ENCODE measurements around the gene S100A2. TPM values are rescaled to one million over a fixed set of nuclear protein-coding genes. Genes with fewer than 3 reads are reported as not detected.

The S100A2 gene
- total and polyA plus RNA-seq, 4 donors, result 1.1 to 261 (median 54.8) TPM

GRCh38 chr1:153550827-153551500 lies 14.7 kb downstream of the S100A2 start:
- H3K9ac ChIP-seq (ENCODE audit: insufficient read depth in 1 of 2, low read length in 2 of 2), result no peak overlapping the region
- DNase-seq (no peak), ATAC-seq (ENCODE audit: insufficient read depth, low FRiP score) (no peak)
- no peaks in the 10 kb centered on the region for H3K27me3 ChIP-seq (ENCODE audit: control insufficient read depth in 3 of 3, insufficient read depth in 3 of 3, low read length in 2 of 3)
- no peaks in the 10 kb centered on the region for H3K9me3 ChIP-seq (ENCODE audit: control insufficient read depth in 4 of 4, insufficient read depth in 3 of 4, low read length in 3 of 4)
- peaks cover 0 to 52% (median 3%) of the 10 kb centered on the region in 5 donors for H3K4me1 ChIP-seq (ENCODE audit: control insufficient read depth in 5 of 5, insufficient read depth in 5 of 5, low read length in 5 of 5)
- WGBS, 2 donors, result 61 to 68% methylated on average over 10 of the region's 10 CpGs
- no peak for TF ChIP-seq CTCF (IDR thresholded peaks at IDR 0.05; ENCODE audit: control extremely low read depth, extremely low read depth)
- no peak overlapping the region for H3K4me3 ChIP-seq
- peak overlapping the region in 1 of 2 donors; percentile 15 for H3K27ac ChIP-seq (ENCODE audit: low read depth in 1 of 2, low read length in 1 of 2)
- H3K36me3 ChIP-seq (ENCODE audit: control insufficient read depth in 4 of 4, insufficient read depth in 4 of 4, low read length in 4 of 4), result no peaks in the 10 kb centered on the region

- Histone ChIP-seq H3K4me1 (ENCODE audit: control insufficient read depth in 5 of 5, insufficient read depth in 5 of 5, low read length in 5 of 5) (peaks cover 3 to 58% (median 7%) of the 10 kb centered on the region in 5 donors), H3K27ac (ENCODE audit: low read depth in 1 of 2, low read length in 1 of 2) (peak overlapping the region in 1 of 2 donors; percentile 74), H3K9me3 (ENCODE audit: control insufficient read depth in 4 of 4, insufficient read depth in 3 of 4, low read length in 3 of 4) (no peaks in the 10 kb centered on the region), H3K9ac (ENCODE audit: insufficient read depth in 1 of 2, low read length in 2 of 2) (no peak overlapping the region), H3K36me3 (ENCODE audit: control insufficient read depth in 4 of 4, insufficient read depth in 4 of 4, low read length in 4 of 4) (no peaks in the 10 kb centered on the region), H3K4me3 (no peak overlapping the region), H3K27me3 (ENCODE audit: control insufficient read depth in 3 of 3, insufficient read depth in 3 of 3, low read length in 2 of 3) (no peaks in the 10 kb centered on the region)
- 87 to 95% methylated on average over 4 of the region's 4 CpGs for WGBS, 2 donors
- DNase-seq, result no peak
- no peak for TF ChIP-seq CTCF (IDR thresholded peaks at IDR 0.05; ENCODE audit: control extremely low read depth, extremely low read depth)
- ATAC-seq (ENCODE audit: insufficient read depth, low FRiP score), result no peak
Measured at GRCh38 chr1:153550398-153550758, 15.3 kb downstream of the S100A2 start.

- H3K4me1 ChIP-seq (ENCODE audit: control insufficient read depth in 5 of 5, insufficient read depth in 5 of 5, low read length in 5 of 5), result peaks cover 3 to 63% (median 12%) of the 10 kb centered on the region in 5 donors
- ATAC-seq (ENCODE audit: insufficient read depth, low FRiP score) (no peak), DNase-seq (no peak)
- no peaks in the 10 kb centered on the region for H3K36me3 ChIP-seq (ENCODE audit: control insufficient read depth in 4 of 4, insufficient read depth in 4 of 4, low read length in 4 of 4)
- peak overlapping the region in 1 of 2 donors; percentile 74 for H3K27ac ChIP-seq (ENCODE audit: low read depth in 1 of 2, low read length in 1 of 2)
- H3K27me3 ChIP-seq (ENCODE audit: control insufficient read depth in 3 of 3, insufficient read depth in 3 of 3, low read length in 2 of 3), result no peaks in the 10 kb centered on the region
- 81 to 85% methylated on average over 6 of the region's 6 CpGs for WGBS, 2 donors
- no peak overlapping the region for H3K4me3 ChIP-seq
- H3K9me3 ChIP-seq (ENCODE audit: control insufficient read depth in 4 of 4, insufficient read depth in 3 of 4, low read length in 3 of 4), result no peaks in the 10 kb centered on the region
- no peak overlapping the region for H3K9ac ChIP-seq (ENCODE audit: insufficient read depth in 1 of 2, low read length in 2 of 2)
- TF ChIP-seq CTCF (IDR thresholded peaks at IDR 0.05; ENCODE audit: control extremely low read depth, extremely low read depth), result no peak
Measured at GRCh38 chr1:153549741-153550397, 15.8 kb downstream of the S100A2 start.
